Stimulated activated CD4-positive, alpha-beta T cell treated with anti-CD3 and anti-CD28 coated beads, Interleukin-12 subunit alpha, Interleukin-12 subunit beta, amount 100 ng/mL, for 4 hours (primary cell): Measurements from ENCODE around the gene SHB.

Experiments
- DNase-seq: peaks from one replicate; pipeline ENCODE4 v3.0.0-alpha.2; 2020

Gene SHB

GRCh38 chr9:37984672-37985611 lies 84.1 kb downstream of the SHB start:
- no peak for DNase-seq

GRCh38 chr9:37984278-37984671 lies 84.8 kb downstream of the SHB start:
- DNase-seq, result no peak

- no peak for DNase-seq
Observed at GRCh38 chr9:37983381-37984067, 85.5 kb downstream of the SHB start.

- no peak for DNase-seq
Observed at GRCh38 chr9:37979844-37980243, 89.2 kb downstream of the SHB start.

- no peak for DNase-seq
Observed at GRCh38 chr9:37978983-37979382, 90.0 kb downstream of the SHB start.

GRCh38 chr9:37978481-37978864 lies 90.6 kb downstream of the SHB start:
- no peak for DNase-seq

- no peak for DNase-seq
Observed at GRCh38 chr9:37977851-37978480, 91.1 kb downstream of the SHB start.

GRCh38 chr9:37976714-37977477 lies 92.1 kb downstream of the SHB start:
- DNase-seq, result no peak

- DNase-seq, result no peak
Observed at GRCh38 chr9:37975639-37976038, 93.4 kb downstream of the SHB start.

- DNase-seq, result no peak
Observed at GRCh38 chr9:37974506-37975173, 94.4 kb downstream of the SHB start.

GRCh38 chr9:37972351-37972848 lies 96.6 kb downstream of the SHB start:
- no peak for DNase-seq

GRCh38 chr9:37971691-37972090 lies 97.3 kb downstream of the SHB start:
- DNase-seq, result no peak

- no peak for DNase-seq
Observed at GRCh38 chr9:37971108-37971459, 97.9 kb downstream of the SHB start.

- no peak for DNase-seq
Observed at GRCh38 chr9:37970301-37971107, 98.5 kb downstream of the SHB start.

GRCh38 chr9:37969558-37970300 lies 99.3 kb downstream of the SHB start:
- no peak for DNase-seq

GRCh38 chr9:37969130-37969529 lies 99.9 kb downstream of the SHB start:
- no peak for DNase-seq

GRCh38 chr9:37968228-37968701 lies 100.8 kb downstream of the SHB start:
- DNase-seq, result no peak

GRCh38 chr9:37967761-37968080 lies 101.3 kb downstream of the SHB start:
- DNase-seq, result no peak

- no peak for DNase-seq
Observed at GRCh38 chr9:37967014-37967760, 101.8 kb downstream of the SHB start.
